B cell (primary cell): ENCODE measurements around the gene HS3ST6. TPM values are rescaled to one million over a fixed set of nuclear protein-coding genes. Genes with fewer than 3 reads are reported as not detected.

Experiments used
- ATAC-seq: fragments of 200-7000 bp; cut with Tn5 transposase; one replicate; pipeline ENCODE4 v1.10.0; 2021; ENCODE audit warnings: low read depth, mild to moderate bottlenecking, moderate number of reproducible peaks, moderate library complexity
- CTCF ChIA-PET: fragments of 350-600 bp; sonication (Branson Sonifier 250); formaldehyde crosslinking; loops from one replicate; lab custom pipeline; 2021; ENCODE audit warnings: antibody characterized with exemption, inconsistent platforms; lab: Charles Lee
- POLR2A ChIA-PET: fragments of 350-600 bp; sonication (Branson Sonifier 250); formaldehyde crosslinking; loops from one replicate; lab custom pipeline; 2021; ENCODE audit warnings: antibody characterized with exemption; lab: Charles Lee
- DNase-seq: peaks from one replicate; pipeline ENCODE4 v3.0.0; 2013
- H2AFZ ChIP-seq: 2 replicates; pipeline ENCODE4 v1.6.1; 2012; ENCODE audit warnings: mild to moderate bottlenecking, low read depth, low read length; ENCODE audit not compliant: insufficient read depth, poor library complexity, severe bottlenecking
- H3K27ac ChIP-seq, 2 donors: 1 replicate in 1 of 2; 2 replicates in 1 of 2; pipeline ENCODE4 v1.5.1; 2012 to 2013; ENCODE audit warnings: low read length in 2 of 2, mild to moderate bottlenecking in 2 of 2, moderate library complexity in 1 of 2
- H3K27me3 ChIP-seq, 4 experiments: fragments of 200-600 bp in 1 of 4; sonication (generic) in 1 of 4; replicated peaks in 1 of 4; 1 replicate in 2 of 4; 2 replicates in 2 of 4; pipeline versions ENCODE4 v1.6.1 to v1.7.0; 2013 to 2016; ENCODE audit warnings: low read length in 3 of 4, mild to moderate bottlenecking in 2 of 4, mixed read lengths in 1 of 4, moderate library complexity in 1 of 4; ENCODE audit not compliant: insufficient read depth in 4 of 4, control insufficient read depth in 3 of 4; ENCODE audit errors: control extremely low read depth in 1 of 4
- H3K36me3 ChIP-seq, 2 experiments: replicated peaks in 1 of 2; 1 replicate in 1 of 2; 2 replicates in 1 of 2; pipeline versions ENCODE4 v1.6.1 to v1.7.1; 2013; ENCODE audit warnings: low read length in 1 of 2; ENCODE audit not compliant: insufficient read depth in 2 of 2, control insufficient read depth in 1 of 2; ENCODE audit errors: control extremely low read depth in 1 of 2, extremely low read depth in 1 of 2
- H3K4me1 ChIP-seq, 2 donors: fragments of 200-600 bp in 1 of 2; sonication (generic) in 1 of 2; 1 replicate in 1 of 2; 2 replicates in 1 of 2; pipeline versions ENCODE4 v1.5.1 to v1.6.1; 2013 to 2017; ENCODE audit warnings: low read length in 2 of 2; ENCODE audit not compliant: control insufficient read depth in 2 of 2, insufficient read depth in 2 of 2
- H3K4me2 ChIP-seq: replicated peaks from 2 replicates; pipeline ENCODE3; 2012; ENCODE audit warnings: mild to moderate bottlenecking, low read depth, low read length; ENCODE audit not compliant: poor library complexity, severe bottlenecking
- H3K4me3 ChIP-seq, 5 experiments: fragments of 200-600 bp in 1 of 5; sonication (generic) in 1 of 5; 1 replicate in 3 of 5; 2 replicates in 2 of 5; pipeline versions ENCODE4 v1.5.1 to v1.7.0; 2011 to 2016; ENCODE audit warnings: low read length in 4 of 5, mild to moderate bottlenecking in 4 of 5, low read depth in 2 of 5, control low read depth in 1 of 5, moderate library complexity in 1 of 5; ENCODE audit not compliant: insufficient read depth in 1 of 5; ENCODE audit errors: control extremely low read depth in 1 of 5, extremely low read depth in 1 of 5
- H3K79me2 ChIP-seq: fragments of 200-600 bp; sonication (generic); one replicate; pipeline ENCODE4 v1.6.0; 2016; ENCODE audit warnings: low read length; ENCODE audit not compliant: control insufficient read depth, insufficient read depth
- H3K9ac ChIP-seq: fragments of 200-600 bp; sonication (generic); 2 replicates; pipeline ENCODE4 v1.6.1; 2017; ENCODE audit warnings: mild to moderate bottlenecking, low read length, moderate library complexity
- H3K9me3 ChIP-seq, 3 donors: one replicate each; pipeline versions ENCODE4 v1.6.1 to v1.7.1; 2013; ENCODE audit warnings: low read length in 2 of 3; ENCODE audit not compliant: control insufficient read depth in 2 of 3, insufficient read depth in 1 of 3; ENCODE audit errors: control extremely low read depth in 1 of 3
- H4K20me1 ChIP-seq: 2 replicates; pipeline ENCODE4 v1.6.0; 2012; ENCODE audit warnings: mild to moderate bottlenecking, low read length; ENCODE audit not compliant: insufficient read depth, control insufficient read depth, poor library complexity, severe bottlenecking
- H3K27ac Mint-ChIP-seq: one replicate; pipeline ENCODE4 v1.8.0; 2021; ENCODE audit warnings: mixed read lengths
- H3K27me3 Mint-ChIP-seq: one replicate; pipeline ENCODE4 v1.8.0; 2021; ENCODE audit warnings: mixed read lengths
- H3K4me1 Mint-ChIP-seq: one replicate; pipeline ENCODE4 v1.8.0; 2021; ENCODE audit warnings: mixed read lengths
- H3K4me3 Mint-ChIP-seq: one replicate; pipeline ENCODE4 v1.8.0; 2021; ENCODE audit warnings: mixed read lengths
- H3K9me3 Mint-ChIP-seq: one replicate; pipeline ENCODE4 v1.8.0; 2022; ENCODE audit warnings: mixed read lengths; ENCODE audit not compliant: insufficient read depth
- EZH2 ChIP-seq: IDR thresholded peaks from 2 replicates; pipeline ENCODE4 v1.6.1; 2012; ENCODE audit warnings: borderline replicate concordance, low read depth, mild to moderate bottlenecking, moderate library complexity, low read length; ENCODE audit not compliant: insufficient read depth, poor library complexity, severe bottlenecking
- WGBS: methylation state at CpG from one replicate; pipeline ENCODE4 v1.1.5; 2013; ENCODE audit warnings: missing lambda C conversion rate; ENCODE audit not compliant: insufficient coverage; 5-methylcytosine and 5-hydroxymethylcytosine counted together
- intact Hi-C: fragments of 100-400 bp; cut with micrococcal nuclease; formaldehyde crosslinking; loops from one replicate; pipeline ENCODE4 v1.10.0; 2022
- polyA plus RNA-seq: library from polyadenylated mRNA; depleted of rRNA; stranded (reverse); fragments of >200 nt; gene quantifications from 2 replicates; pipeline ENCODE4 v1.2.3, GENCODE V29; 2012
- total RNA-seq, 2 donors: library from RNA; stranded (reverse); fragments of 120-200 nt in 1 of 2; gene quantifications; 1 replicate in 1 of 2; 2 replicates in 1 of 2; pipeline versions ENCODE4 v1.2.3 to v1.2.4, GENCODE V29; 2013 to 2022
- TF ChIP-seq, protein P1 (sequence below): fragments of 200-600 bp; IDR thresholded peaks from one replicate; pipeline ENCODE4 v1.8.0; 2022; ENCODE audit warnings: antibody characterized with exemption, mild to moderate bottlenecking

The HS3ST6 gene
- total and polyA plus RNA-seq, 2 donors (not counting 1 experiment from before 2014, with no cell fraction given): not detected

GRCh38 chr16:1908184-1908583, 10.0 kb downstream of the HS3ST6 start:
- TF ChIP-seq EZH2: no peak
- TF ChIP-seq, protein P1, sequence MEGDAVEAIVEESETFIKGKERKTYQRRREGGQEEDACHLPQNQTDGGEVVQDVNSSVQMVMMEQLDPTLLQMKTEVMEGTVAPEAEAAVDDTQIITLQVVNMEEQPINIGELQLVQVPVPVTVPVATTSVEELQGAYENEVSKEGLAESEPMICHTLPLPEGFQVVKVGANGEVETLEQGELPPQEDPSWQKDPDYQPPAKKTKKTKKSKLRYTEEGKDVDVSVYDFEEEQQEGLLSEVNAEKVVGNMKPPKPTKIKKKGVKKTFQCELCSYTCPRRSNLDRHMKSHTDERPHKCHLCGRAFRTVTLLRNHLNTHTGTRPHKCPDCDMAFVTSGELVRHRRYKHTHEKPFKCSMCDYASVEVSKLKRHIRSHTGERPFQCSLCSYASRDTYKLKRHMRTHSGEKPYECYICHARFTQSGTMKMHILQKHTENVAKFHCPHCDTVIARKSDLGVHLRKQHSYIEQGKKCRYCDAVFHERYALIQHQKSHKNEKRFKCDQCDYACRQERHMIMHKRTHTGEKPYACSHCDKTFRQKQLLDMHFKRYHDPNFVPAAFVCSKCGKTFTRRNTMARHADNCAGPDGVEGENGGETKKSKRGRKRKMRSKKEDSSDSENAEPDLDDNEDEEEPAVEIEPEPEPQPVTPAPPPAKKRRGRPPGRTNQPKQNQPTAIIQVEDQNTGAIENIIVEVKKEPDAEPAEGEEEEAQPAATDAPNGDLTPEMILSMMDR: no peak
- Histone ChIP-seq H3K36me3 (no peaks in the 10 kb centered on the region), H3K27ac (no peak overlapping the region), H3K4me3 (no peak overlapping the region), H3K27me3 (peaks cover 0 to 16% (median 1%) of the 10 kb centered on the region in 4 experiments), H2AFZ (no peak overlapping the region), H4K20me1 (no peaks in the 10 kb centered on the region), H3K4me1 (no peaks in the 10 kb centered on the region), H3K9ac (no peak overlapping the region), H3K79me2 (no peaks in the 10 kb centered on the region), H3K9me3 (peaks cover 0 to 3% (median 0%) of the 10 kb centered on the region in 3 donors), H3K4me2 (no peak overlapping the region)
- ATAC-seq: no peak
- CTCF ChIA-PET: no interaction called here
- no peak overlapping the region for H3K27ac Mint-ChIP-seq
- POLR2A ChIA-PET: no interaction called here
- DNase-seq: no peak
- intact Hi-C loops: no loop called here
- H3K4me3 Mint-ChIP-seq: no peak overlapping the region
- H3K4me1 Mint-ChIP-seq: no peaks in the 10 kb centered on the region
- H3K9me3 Mint-ChIP-seq: no peaks in the 10 kb centered on the region
- 58% methylated on average over 13 of the region's 17 CpGs for WGBS
- peaks cover 14% of the 10 kb centered on the region for H3K27me3 Mint-ChIP-seq

- 75% methylated on average over 12 of the region's 17 CpGs for WGBS
- Histone ChIP-seq H3K9ac (no peak overlapping the region), H3K9me3 (peaks cover 0 to 3% (median 0%) of the 10 kb centered on the region in 3 donors), H3K4me1 (no peaks in the 10 kb centered on the region), H3K27ac (no peak overlapping the region), H3K79me2 (no peaks in the 10 kb centered on the region), H3K4me3 (no peak overlapping the region), H3K36me3 (no peaks in the 10 kb centered on the region), H2AFZ (no peak overlapping the region), H4K20me1 (no peaks in the 10 kb centered on the region), H3K4me2 (no peak overlapping the region), H3K27me3 (peaks cover 0 to 15% (median 1%) of the 10 kb centered on the region in 4 experiments)
- DNase-seq (no peak), ATAC-seq (no peak)
- Mint-ChIP-seq H3K4me3 (no peak overlapping the region), H3K4me1 (no peaks in the 10 kb centered on the region), H3K27ac (no peak overlapping the region), H3K27me3 (peaks cover 14% of the 10 kb centered on the region), H3K9me3 (no peaks in the 10 kb centered on the region)
- POLR2A ChIA-PET: no interaction called here
- intact Hi-C loops: no loop called here
- CTCF ChIA-PET: no interaction called here
- TF ChIP-seq, protein P1: no peak
- no peak for TF ChIP-seq EZH2
Measured at GRCh38 chr16:1907226-1907860, 10.9 kb downstream of the HS3ST6 start.
